Adrenal gland (tissue), 5 donors: ENCODE results near the gene TECR.

Source experiments
- POLR2A ChIP-seq, 2 donors: fragments of 450-650 bp; IDR thresholded peaks; one replicate each; pipeline ENCODE4 v1.6.1; 2017; ENCODE audit warnings: antibody characterized with exemption in 2 of 2, mild to moderate bottlenecking in 2 of 2, moderate library complexity in 1 of 2
- TF ChIP-seq, protein P1 (sequence below), 6 experiments: fragments of 450-650 bp in 4 of 6; fragments of 200-600 bp in 2 of 6; sonication (generic) in 1 of 6; IDR thresholded peaks; 1 replicate in 5 of 6; 2 replicates in 1 of 6; pipeline versions ENCODE4 v1.5.1 to v1.8.0; 2016 to 2021; ENCODE audit warnings: antibody characterized with exemption in 6 of 6, mild to moderate bottlenecking in 2 of 6, moderate library complexity in 1 of 6
- donor health status: DM: no; HTN: no; CAD: no.

DNA sequence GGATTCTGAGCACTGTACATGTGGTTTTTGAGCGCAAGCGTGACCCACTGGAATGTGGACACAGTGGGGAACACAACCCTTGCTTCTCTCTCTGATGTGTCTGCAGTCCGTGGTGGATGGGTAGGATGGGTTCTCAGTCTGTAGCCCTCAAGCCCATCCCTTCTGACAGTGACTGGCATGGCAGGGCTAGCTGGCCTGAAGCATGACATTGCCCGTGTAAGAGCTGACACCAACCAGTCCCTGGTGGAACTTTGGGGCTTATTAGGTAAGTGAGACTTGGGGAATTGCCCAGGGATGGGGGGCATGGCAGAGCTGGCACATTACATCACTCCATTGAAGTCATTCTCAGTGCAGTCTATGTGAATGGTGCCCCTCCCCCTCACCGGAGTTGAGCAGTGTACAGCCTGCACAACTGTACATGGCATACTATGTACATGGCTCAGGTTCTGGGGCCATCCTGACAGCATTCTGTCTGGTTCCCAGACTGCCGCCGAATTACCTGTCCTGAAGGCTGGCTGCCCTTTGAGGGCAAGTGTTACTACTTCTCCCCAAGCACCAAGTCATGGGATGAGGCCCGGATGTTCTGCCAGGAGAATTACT, 70.3 kb downstream of the TECR start:
- TF ChIP-seq, protein P1, sequence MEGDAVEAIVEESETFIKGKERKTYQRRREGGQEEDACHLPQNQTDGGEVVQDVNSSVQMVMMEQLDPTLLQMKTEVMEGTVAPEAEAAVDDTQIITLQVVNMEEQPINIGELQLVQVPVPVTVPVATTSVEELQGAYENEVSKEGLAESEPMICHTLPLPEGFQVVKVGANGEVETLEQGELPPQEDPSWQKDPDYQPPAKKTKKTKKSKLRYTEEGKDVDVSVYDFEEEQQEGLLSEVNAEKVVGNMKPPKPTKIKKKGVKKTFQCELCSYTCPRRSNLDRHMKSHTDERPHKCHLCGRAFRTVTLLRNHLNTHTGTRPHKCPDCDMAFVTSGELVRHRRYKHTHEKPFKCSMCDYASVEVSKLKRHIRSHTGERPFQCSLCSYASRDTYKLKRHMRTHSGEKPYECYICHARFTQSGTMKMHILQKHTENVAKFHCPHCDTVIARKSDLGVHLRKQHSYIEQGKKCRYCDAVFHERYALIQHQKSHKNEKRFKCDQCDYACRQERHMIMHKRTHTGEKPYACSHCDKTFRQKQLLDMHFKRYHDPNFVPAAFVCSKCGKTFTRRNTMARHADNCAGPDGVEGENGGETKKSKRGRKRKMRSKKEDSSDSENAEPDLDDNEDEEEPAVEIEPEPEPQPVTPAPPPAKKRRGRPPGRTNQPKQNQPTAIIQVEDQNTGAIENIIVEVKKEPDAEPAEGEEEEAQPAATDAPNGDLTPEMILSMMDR (IDR thresholded peaks at IDR 0.05), result no peak
- TF ChIP-seq POLR2A (IDR thresholded peaks at IDR 0.05), result no peak
